Measurements from ENCODE around the gene ARHGAP44. TPM values are rescaled to one million over a fixed set of nuclear protein-coding genes. Genes with fewer than 3 reads are reported as not detected.

The ARHGAP44 gene
- total and polyA plus RNA-seq, 2 of the 4 experiments (the other 2 are of a cell fraction) = 0.54 to 1.0 TPM

DNA sequence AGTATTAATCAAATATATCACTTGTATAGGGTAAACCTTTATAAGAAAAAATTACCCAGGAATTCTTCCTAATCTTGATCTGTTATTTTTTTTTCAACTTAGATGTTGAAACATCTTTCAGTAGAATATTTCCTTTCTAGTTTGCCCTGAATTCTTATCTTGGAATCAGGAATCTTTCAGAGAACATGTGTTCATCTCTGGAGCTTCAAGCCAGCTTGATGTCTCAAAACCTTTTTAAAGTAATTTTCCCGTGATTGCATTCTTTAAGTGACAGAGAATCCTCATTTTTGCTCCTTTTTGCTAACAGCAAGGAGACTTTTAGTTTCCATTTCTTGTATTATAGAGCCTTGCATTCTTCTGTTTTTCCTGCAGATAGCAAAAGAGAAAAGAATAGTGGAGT is 137.7 kb downstream of the ARHGAP44 start:
- CTCF ChIA-PET = no interaction called here
- no peak overlapping the region for H2AK9ac ChIP-seq (replicated peaks; ENCODE audit: low read depth, low read length, poor library complexity)
- intact Hi-C loops (cut with micrococcal nuclease) = no loop called here

More for the DNA sequence above, 137.7 kb downstream of the ARHGAP44 start:
- no TSS peak for BruUV-seq (replicated peaks)
- no peak overlapping the region for H3K56ac ChIP-seq (ENCODE audit: extremely low read depth, insufficient read depth, low read length)
- in situ Hi-C loops (cut with MboI; ENCODE audit: low sequenced_read_pairs) (no loop called here), dilution Hi-C loops (cut with HindIII; ENCODE audit: low sequenced_read_pairs, unreplicated experiment) (no loop called here)
- no peak overlapping the region for H3K4me2 ChIP-seq (ENCODE audit: low read depth, low read length)
- H3K9ac ChIP-seq (ENCODE audit: low read depth, low read length) = no peak overlapping the region
- H3K79me1 ChIP-seq (ENCODE audit: low read depth in 1 of 2, low read length in 2 of 2) = no peaks in the 10 kb centered on the region
- H4K20me1 ChIP-seq (ENCODE audit: insufficient read depth, low read length) = no peaks in the 10 kb centered on the region
- H4K91ac ChIP-seq (ENCODE audit: insufficient read depth, low read depth, low read length) = no peak overlapping the region
- H3K23ac ChIP-seq (ENCODE audit: low read depth, low read length) = no peak overlapping the region
- H2BK120ac ChIP-seq (ENCODE audit: low read depth, low read length) = no peak overlapping the region
- H3K4me1 ChIP-seq (ENCODE audit: control insufficient read depth, insufficient read depth, low read length) = peaks cover 3% of the 10 kb centered on the region; the same call in 1 of the 2 replicates
- TF ChIP-seq, protein P1, sequence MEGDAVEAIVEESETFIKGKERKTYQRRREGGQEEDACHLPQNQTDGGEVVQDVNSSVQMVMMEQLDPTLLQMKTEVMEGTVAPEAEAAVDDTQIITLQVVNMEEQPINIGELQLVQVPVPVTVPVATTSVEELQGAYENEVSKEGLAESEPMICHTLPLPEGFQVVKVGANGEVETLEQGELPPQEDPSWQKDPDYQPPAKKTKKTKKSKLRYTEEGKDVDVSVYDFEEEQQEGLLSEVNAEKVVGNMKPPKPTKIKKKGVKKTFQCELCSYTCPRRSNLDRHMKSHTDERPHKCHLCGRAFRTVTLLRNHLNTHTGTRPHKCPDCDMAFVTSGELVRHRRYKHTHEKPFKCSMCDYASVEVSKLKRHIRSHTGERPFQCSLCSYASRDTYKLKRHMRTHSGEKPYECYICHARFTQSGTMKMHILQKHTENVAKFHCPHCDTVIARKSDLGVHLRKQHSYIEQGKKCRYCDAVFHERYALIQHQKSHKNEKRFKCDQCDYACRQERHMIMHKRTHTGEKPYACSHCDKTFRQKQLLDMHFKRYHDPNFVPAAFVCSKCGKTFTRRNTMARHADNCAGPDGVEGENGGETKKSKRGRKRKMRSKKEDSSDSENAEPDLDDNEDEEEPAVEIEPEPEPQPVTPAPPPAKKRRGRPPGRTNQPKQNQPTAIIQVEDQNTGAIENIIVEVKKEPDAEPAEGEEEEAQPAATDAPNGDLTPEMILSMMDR (conservative IDR thresholded peaks at IDR 0.05; ENCODE audit: low read depth, low read length) = no peak
- TF ChIP-seq CHD1 (IDR thresholded peaks at IDR 0.05; ENCODE audit: low read depth, low read length) (no peak), RCOR1 (IDR thresholded peaks at IDR 0.05; ENCODE audit: insufficient replicate concordance, low read length) (no peak), NFE2L2 (IDR thresholded peaks at IDR 0.05; ENCODE audit: low read depth, low read length) (no peak), MAFK (IDR thresholded peaks at IDR 0.05; ENCODE audit: low read depth, low read length) (no peak), BHLHE40 (IDR thresholded peaks at IDR 0.05; ENCODE audit: low read depth, low read length) (no peak), FOS (IDR thresholded peaks at IDR 0.05; ENCODE audit: low read depth, low read length) (no peak), SMC3 (IDR thresholded peaks at IDR 0.05; ENCODE audit: low read depth, low read length) (no peak), POLR2A (IDR thresholded peaks at IDR 0.05; ENCODE audit: low read depth, low read length) (no peak), RFX5 (IDR thresholded peaks at IDR 0.05; ENCODE audit: low read depth, low read length) (no peak), MXI1 (IDR thresholded peaks at IDR 0.05; ENCODE audit: borderline replicate concordance, low read depth, low read length) (no peak), MAZ (IDR thresholded peaks at IDR 0.05; ENCODE audit: borderline replicate concordance, low read depth, low read length) (no peak), RAD21 (IDR thresholded peaks at IDR 0.05; ENCODE audit: low read length) (no peak), CEBPB (IDR thresholded peaks at IDR 0.05; ENCODE audit: low read depth, low read length) (no peak)
- TF ChIP-seq, protein P2, sequence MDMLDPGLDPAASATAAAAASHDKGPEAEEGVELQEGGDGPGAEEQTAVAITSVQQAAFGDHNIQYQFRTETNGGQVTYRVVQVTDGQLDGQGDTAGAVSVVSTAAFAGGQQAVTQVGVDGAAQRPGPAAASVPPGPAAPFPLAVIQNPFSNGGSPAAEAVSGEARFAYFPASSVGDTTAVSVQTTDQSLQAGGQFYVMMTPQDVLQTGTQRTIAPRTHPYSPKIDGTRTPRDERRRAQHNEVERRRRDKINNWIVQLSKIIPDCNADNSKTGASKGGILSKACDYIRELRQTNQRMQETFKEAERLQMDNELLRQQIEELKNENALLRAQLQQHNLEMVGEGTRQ (IDR thresholded peaks at IDR 0.05; ENCODE audit: low read depth, low read length) = no peak
- TF ChIP-seq, protein P3, sequence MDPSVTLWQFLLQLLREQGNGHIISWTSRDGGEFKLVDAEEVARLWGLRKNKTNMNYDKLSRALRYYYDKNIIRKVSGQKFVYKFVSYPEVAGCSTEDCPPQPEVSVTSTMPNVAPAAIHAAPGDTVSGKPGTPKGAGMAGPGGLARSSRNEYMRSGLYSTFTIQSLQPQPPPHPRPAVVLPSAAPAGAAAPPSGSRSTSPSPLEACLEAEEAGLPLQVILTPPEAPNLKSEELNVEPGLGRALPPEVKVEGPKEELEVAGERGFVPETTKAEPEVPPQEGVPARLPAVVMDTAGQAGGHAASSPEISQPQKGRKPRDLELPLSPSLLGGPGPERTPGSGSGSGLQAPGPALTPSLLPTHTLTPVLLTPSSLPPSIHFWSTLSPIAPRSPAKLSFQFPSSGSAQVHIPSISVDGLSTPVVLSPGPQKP (IDR thresholded peaks at IDR 0.05; ENCODE audit: borderline replicate concordance, low read depth, low read length) = no peak
- WGBS, 2 experiments (ENCODE audit: extremely low coverage in 2 of 2, insufficient read length in 1 of 2) = no CpG with 5 or more reads among the region's 1 CpG
- H3K18ac ChIP-seq (ENCODE audit: low read depth, low read length) = no peak overlapping the region
- H3K36me3 ChIP-seq (ENCODE audit: control insufficient read depth, insufficient read depth, low read length) = no peaks in the 10 kb centered on the region
- H4K8ac ChIP-seq (ENCODE audit: low read depth in 2 of 2, low read length in 2 of 2) = no peak overlapping the region
- H3K4me3 ChIP-seq (ENCODE audit: insufficient read depth, low read depth, low read length) = no peak overlapping the region
- H3K9me3 ChIP-seq (ENCODE audit: control insufficient read depth, insufficient read depth, low read length) = no peaks in the 10 kb centered on the region
- no peak for DNase-seq
- no peak overlapping the region for H3K27ac ChIP-seq (ENCODE audit: insufficient read depth, low read length)
- H3K14ac ChIP-seq (replicated peaks; ENCODE audit: low read depth, low read length) = no peak overlapping the region
- H2AFZ ChIP-seq (replicated peaks; ENCODE audit: low read length, poor library complexity) = no peak overlapping the region
- H2BK20ac ChIP-seq (ENCODE audit: low read depth, low read length) = no peak overlapping the region
- H3K27me3 ChIP-seq (ENCODE audit: control insufficient read depth, insufficient read depth, low read length) = no peaks in the 10 kb centered on the region
- no peak for ATAC-seq (ENCODE audit: low read depth)
- H2BK15ac ChIP-seq (ENCODE audit: low read depth, low read length) = no peak overlapping the region
- POLR2A ChIA-PET (ENCODE audit: unreplicated experiment) = no interaction called here
- no peaks in the 10 kb centered on the region for H3K9me1 ChIP-seq (ENCODE audit: insufficient read depth, low read length)
- H2AK5ac ChIP-seq (ENCODE audit: low read depth, low read length) = no peak overlapping the region
- no peak overlapping the region for H3K4ac ChIP-seq (ENCODE audit: low read depth, low read length)
- H4K5ac ChIP-seq (ENCODE audit: low read depth, low read length) = no peak overlapping the region
- H2BK5ac ChIP-seq (ENCODE audit: low read depth, low read length, poor library complexity, severe bottlenecking) = no peak overlapping the region

All from IMR-90 (cell line).